GM18951 (cell line): Measurements from ENCODE around the gene BRICD5.

Experiments used
- POLR2A ChIP-seq: IDR thresholded peaks from 4 replicates; pipeline ENCODE4 v1.6.1; 2011; ENCODE audit warnings: mild to moderate bottlenecking; ENCODE audit not compliant: insufficient read length, insufficient read depth; ENCODE audit errors: extremely low read depth
- in situ Hi-C: fragments of 300-500 bp; cut with MboI; formaldehyde crosslinking; loops from one replicate; pipeline ENCODE4 v1.12.0; 2022; ENCODE audit warnings: low sequenced_read_pairs, mixed read lengths, inconsistent platforms; ENCODE audit not compliant: unreplicated experiment

Gene BRICD5

DNA sequence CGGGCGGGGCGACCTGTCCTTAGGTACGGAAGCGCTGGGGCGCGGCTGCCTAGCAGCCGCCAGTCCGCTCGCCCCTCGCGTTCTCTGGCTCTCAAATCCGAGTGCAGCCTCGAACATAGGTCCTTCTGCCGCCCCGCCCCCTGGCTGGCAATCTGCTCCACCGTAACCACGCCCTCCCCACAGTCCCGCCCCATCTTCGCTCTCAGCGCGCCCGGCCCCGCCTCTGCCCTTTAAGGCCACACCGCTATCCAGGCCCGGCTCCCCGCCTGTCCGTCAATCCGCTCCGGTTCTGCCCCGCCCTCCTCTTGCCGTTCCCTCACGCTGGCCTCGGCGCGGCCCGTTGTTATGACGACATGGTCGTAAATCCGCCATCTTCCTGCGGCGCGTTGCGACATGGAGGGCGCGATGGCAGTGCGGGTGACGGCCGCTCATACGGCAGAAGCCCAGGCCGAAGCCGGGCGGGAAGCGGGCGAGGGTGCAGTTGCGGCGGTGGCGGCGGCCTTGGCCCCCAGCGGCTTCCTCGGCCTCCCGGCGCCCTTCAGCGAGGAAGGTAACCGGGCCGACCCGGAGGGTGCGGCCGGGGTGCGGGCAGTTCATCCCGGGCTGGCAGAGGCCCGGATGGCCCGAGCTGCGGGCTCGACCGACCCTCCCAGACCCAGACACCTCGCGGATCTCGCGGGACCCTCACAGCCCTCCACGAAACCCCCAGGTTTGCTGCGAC is 12.7 kb upstream of the BRICD5 start, which contains the start of gene E4F1:
Gene E4F1, plus strand, starts transcription at position 371 of the 721 bp plus-strand sequence. Its CDS starts 23 bp downstream, at position 394.
- in situ Hi-C loops = no loop called here
- TF ChIP-seq POLR2A = peak; percentile 98

DNA sequence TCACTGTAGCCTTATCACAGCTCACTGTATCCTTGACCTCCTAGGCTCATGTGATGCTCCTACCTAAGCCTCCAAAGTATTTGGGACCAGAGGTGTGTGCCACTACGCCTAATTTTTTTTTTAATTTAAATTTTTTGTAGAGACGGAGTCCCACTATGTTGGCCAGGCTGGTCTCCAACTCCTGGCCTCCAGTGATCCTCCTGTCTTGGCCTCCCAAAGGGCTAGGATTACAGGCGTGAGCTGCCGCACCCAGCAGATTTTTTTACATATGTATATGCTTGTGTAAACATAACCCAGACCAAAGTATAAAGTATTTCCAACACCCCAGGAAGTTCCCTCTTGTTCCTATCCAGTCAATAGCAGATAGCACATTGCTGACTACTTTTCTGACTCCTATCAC is 5.7 kb upstream of the BRICD5 start:
- TF ChIP-seq POLR2A = no peak
- in situ Hi-C loops = no loop called here

DNA sequence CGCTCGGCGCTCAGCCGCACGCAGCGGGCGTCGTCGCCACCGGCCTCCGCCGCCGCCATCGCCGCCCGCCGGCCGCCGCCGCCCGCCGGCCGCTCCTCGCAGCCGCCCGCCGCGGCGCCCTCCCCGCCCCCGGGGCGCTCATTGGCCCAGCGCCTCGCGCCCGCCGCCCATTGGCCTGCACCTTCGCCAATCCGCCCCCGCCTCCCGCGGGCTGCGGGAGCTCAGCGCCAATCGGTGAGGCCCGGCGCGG is 4.0 kb upstream of the BRICD5 start, which contains the start of gene PGP:
Gene PGP, minus strand, starts transcription at position 122 of the 250 bp plus-strand sequence. Its CDS starts 63 bp downstream, at position 59.
- in situ Hi-C loops = no loop called here
- no peak for TF ChIP-seq POLR2A

DNA sequence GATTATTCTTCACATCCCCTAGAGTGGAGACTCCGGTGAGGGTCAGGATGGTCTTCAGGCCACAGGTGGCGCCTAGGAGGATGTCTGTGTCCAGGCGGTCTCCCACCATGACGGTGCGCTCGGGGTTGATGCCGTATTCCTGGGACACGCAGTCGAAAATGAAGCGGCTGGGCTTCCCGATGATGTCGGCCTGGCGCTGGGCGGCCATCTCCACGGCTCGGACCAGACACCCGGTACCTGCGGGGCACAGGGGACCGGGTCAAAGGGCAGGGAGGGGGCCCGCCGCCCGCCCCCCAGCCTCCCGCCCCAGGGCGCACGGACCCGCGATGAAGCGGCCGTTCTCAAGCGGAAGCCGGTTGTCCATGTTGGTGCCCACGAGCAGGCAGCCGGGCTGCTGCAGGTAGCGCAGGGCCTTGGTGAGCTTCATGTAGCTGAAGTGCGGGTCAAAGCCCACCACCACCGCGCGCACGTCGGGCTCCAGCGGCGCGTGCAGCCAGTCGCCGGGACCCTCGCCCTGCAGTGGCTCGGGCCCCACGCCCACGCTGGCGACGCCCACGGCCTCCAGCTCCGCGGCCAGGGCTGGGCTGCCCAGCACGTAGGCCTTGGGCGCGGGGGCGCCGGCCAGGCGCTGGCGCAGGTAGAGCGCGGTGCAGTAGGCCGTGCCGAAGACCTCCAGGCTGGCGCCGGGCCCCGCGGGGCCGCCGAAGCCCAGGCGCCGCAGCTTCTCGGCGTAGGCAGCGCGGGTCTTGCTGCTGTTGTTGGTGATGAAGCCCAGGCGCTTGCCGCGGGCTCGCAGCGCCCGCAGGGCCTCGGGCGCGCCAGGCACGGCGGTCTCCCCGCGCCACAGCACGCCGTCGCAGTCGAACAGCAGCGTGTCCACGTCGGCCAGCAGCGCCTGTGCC is 3.4 kb upstream of the BRICD5 start:
- no peak for TF ChIP-seq POLR2A
- in situ Hi-C loops = no loop called here

DNA sequence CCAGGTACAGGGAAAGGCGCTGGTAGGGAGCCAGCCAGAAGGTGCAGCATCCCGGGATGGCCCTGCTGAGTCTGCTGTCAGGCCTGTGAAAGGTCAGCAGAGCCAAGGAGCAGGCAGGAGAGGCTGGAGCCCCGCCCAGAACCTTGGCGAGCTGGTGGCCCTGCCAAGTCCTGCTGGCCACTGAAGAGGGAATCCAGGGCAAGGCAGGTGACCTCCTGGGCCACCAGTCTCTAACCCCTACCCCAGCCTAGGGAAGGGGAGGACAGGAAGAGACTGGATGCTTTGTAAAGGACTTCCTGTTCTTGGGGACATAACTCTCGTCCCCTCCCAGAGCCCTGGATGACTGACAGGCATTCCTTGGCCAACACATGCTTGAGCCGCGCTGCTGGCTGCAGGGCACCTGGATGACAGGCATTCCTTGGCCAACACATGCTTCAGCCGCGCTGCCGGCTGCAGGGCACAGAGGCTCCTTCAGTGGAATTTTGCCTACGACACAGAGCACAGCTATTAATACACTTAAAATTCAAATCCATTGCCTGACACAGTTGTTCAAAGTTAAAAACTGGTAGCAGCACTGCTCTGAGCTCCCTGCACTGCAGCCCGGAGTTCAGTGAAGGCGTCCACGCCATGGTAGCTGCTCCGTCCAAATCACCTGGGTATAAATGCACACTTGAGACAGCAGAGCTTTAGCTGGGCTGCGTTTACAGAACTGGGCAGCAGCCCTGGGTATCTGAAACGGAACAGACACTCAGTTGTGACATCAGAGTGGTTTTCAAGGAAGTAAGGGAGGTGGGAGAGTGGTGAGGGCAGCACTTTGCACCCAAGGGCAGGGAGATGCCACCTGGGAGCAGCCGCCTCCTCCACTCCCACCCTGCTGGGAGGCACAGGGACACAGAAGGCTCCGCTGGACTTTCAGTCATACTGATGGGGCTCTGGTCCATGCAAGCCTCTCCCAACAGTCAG is 2.0 kb upstream of the BRICD5 start:
- TF ChIP-seq POLR2A = no peak
- in situ Hi-C loops = no loop called here

DNA sequence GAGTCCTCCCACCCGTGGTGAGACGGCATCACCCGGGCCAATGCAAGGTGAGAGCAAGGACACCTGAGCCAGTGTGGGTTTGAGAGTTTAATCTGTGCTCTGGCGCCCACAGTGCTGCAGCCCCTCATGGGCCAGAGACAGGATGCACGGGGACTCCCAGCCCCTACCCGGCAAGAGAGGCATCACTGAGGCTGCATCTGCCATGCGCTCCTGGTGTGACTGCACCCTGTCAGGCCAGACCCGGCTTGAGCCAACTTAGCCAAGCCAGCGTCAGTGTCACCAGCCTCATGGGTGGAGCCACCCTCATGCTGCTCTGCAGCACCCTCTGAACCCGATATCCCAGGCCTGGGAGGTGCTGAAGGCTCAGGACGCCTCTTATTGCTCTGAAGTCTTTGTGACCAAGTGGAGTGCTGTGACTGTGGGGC is 1.3 kb upstream of the BRICD5 start:
- in situ Hi-C loops = no loop called here
- no peak for TF ChIP-seq POLR2A

DNA sequence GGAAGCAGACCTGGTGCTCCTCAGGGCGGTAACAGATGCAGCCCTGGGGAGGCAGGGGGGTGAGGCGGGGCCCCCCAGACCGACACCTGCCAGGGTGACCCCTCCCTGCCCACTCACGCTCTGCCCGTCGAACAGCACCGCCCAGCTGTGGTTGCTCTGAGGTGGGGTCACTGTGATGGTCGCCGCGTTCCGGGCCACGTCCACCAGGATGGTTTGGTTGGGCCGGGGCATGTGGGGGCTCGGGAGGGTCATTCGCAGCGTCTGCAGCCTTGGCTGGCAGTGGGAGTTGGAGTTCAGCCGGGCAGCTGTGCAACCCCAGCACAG is 692 bp downstream of the BRICD5 start:
- in situ Hi-C loops = no loop called here
- no peak for TF ChIP-seq POLR2A

DNA sequence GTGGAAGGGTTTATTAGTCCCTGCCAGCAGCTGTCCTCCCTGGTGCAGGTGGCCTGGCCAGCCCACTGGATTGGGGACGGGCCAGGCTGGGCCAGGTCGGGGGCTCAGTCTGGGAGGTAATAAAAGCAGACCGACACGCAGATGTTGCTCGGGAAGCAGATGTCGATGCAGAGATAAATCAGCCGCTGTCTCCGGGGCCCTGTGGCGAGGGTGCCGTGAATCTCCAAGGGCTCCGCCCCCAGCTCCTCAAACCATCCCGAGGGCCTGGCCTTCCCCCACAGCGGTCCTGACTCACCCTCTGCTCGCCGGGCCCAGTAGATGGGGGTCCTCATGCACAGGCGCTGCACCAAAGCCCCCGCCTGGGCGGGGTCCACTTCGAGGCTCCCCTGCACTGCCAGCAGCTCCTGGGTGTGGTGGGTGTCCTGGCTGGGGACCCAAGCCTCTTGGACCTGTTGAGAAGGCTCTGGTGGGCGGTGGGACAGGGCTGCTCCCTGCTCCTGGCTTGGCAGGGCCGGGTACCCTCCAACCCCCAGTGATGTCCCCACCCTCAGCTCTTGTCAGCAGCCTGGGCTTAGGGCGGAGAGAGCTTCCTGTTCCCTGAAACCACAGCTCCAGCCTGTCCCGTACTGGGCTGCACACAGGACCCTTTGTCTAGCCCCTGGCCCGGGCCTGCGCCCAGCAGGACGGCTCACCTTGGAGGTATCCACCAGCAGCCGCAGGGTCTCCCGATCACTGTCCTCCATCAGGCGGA is 1.2 kb downstream of the BRICD5 start:
- in situ Hi-C loops = no loop called here
- TF ChIP-seq POLR2A = no peak

DNA sequence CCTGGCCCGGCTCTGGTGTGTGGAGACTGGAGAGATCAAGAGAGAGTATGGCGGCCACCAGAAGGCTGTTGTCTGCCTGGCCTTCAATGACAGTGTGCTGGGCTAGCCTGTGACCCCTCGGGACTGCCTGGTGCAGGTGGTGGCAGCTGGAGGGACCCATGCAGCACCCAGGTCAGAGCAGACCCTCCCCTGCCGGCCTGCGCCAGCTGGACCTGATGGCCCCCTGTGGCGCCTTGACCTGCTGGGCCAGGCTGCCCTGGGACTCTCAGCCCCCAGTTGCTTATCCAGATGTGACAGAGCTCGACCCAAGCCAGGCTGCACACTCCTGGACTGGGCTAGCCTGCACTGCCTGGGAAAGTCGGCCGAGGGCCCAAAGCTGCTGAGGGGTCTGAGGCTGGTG is 1.9 kb downstream of the BRICD5 start:
- in situ Hi-C loops = no loop called here
- no peak for TF ChIP-seq POLR2A

DNA sequence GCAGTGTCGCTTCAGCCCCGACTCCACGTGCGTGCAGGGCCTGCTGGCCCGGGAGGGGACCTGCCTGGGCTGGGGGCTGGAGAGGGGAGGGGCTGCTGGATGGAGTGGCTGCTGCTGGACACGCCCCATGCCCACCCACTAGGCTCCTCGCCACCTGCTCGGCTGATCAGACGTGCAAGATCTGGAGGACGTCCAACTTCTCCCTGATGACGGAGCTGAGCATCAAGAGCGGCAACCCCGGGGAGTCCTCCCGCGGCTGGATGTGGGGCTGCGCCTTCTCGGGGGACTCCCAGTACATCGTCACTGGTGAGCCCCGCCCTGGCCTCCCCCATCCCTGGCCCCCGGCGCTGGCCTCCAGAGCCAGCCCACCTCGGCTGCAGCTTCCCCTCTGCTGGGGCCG is 2.4 kb downstream of the BRICD5 start:
- TF ChIP-seq POLR2A = no peak
- in situ Hi-C loops = no loop called here

DNA sequence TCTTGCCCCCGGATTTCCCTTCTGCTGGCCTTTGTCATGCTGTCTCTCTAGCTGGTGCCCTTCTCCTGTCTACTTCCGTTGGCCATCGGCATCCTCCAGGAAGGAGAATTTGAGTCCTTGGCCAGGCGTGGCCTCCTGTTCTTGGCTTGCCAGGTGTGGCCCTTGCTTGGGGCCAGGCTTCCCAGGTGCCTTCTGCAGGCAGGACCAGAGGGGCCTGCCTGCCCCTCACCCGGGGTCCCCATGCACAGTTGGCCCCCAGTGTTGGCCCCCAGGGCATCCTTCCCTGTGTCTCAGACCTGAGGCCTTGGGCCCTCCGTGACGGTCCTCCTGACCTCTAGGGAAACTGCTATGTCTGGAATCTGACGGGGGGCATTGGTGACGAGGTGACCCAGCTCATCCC is 2.8 kb downstream of the BRICD5 start:
- in situ Hi-C loops = no loop called here
- no peak for TF ChIP-seq POLR2A

DNA sequence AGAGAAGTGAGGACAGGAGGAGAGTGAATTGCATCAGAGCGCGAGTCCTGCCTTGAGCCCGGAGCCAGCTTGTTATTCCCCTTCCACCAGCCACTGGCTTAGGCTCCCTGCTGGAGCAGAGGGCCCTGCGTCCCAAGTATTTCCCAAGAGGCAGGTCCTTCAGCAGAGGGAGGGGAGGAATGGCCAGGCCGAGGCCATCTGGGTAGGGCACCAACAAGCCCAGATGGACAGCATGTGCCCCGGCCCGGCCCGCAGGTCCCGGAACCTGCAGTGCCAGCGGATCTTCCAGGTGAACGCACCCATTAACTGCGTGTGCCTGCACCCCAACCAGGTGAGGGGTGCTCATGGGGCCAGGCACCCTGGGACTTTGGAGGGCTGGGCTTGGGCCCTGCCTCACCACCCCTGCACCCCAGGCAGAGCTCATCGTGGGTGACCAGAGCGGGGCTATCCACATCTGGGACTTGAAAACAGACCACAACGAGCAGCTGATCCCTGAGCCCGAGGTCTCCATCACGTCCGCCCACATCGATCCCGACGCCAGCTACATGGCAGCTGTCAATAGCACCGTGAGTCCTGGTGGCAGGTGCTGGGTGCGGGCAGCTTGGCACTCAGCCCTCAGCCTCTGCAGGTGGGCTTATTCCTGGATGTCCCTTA is 3.8 kb downstream of the BRICD5 start:
- in situ Hi-C loops = no loop called here
- peak; percentile 9 for TF ChIP-seq POLR2A

DNA sequence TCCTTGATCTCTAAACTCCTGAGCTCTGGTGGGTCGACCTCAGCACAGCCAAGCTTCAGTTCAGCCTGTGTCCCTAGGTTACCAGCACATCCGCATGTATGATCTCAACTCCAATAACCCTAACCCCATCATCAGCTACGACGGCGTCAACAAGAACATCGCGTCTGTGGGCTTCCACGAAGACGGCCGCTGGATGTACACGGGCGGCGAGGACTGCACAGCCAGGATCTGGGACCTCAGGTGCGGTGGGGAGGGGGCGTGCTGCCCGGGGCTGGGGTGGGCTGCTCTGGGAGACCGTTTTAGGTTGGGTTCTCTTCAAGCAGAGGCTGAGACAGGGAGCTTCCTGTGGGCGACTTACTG is 4.3 kb downstream of the BRICD5 start:
- TF ChIP-seq POLR2A = no peak
- in situ Hi-C loops = no loop called here

DNA sequence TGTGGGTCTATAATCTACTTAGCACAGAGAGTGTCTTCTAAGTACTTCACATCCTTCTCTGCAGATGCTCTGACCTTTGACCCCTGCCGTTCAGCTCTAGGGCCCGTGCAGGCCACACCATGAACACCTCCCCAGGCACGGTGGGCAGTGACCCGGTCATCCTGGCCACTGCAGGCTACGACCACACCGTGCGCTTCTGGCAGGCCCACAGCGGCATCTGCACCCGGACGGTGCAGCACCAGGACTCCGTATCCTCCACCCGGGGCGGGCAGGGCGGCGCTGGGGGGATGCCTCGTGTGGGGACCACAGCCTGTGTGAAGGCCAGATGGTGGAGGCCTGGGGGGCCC is 4.7 kb downstream of the BRICD5 start:
- in situ Hi-C loops = no loop called here
- no peak for TF ChIP-seq POLR2A
